ENCODE measurements around the gene DUS1L. TPM values are rescaled to one million over a fixed set of nuclear protein-coding genes. Genes with fewer than 3 reads are reported as not detected.
A peak's percentile ranks its signal among the peaks of the same experiment; 100 is the strongest.

DUS1L gene
- total RNA-seq, 4 donors from 2014 or later: 98.6 to 306 (median 132) TPM

DNA sequence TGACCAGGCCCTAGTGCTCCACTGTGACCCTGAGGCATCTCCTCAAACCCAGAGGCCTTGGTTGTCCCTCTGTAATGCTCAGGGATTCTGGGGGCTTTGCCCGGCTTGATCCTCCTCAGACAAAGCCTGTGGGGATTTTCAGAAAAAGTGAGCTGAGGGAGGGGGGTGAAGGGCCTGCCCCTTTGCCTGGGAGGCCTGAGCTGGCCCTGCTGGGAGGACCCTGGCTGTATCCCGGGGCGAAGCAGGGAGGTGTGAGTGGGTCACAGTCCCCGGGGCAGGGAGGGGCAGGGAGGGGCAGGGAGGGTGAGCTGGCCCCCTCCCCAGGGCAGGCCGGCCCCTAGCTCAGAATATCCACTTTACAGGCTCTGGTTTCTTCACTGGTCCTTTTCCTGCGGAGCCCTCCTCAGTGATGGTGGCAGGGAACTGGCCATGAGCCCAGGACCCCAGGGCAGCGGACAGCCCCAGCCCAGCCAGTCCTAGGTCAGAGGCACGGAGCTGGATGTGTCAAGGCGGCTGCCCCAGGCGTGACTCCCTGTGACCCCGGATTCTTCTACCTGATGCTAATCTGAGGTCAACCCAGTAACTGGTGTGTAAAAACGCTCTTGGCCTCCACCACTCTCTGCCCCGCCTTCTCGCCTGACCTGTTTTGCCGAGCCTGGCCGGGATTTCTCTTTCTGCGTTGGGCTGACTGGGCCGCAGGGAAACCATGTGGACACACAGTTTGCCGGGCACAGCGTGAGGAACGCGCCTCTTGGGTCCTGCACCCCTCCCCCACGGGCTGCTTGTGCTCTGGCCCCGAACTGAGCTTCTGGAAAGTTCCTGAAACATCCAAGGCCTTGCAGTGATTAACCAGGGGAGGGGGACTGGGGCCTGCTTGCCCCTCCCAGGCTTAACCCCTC lies 38.2 kb upstream of the DUS1L start:
- Histone ChIP-seq H3K36me3 (no peaks in the 10 kb centered on the region), H3K4me3 (no peak overlapping the region), H3K9me3 (no peaks in the 10 kb centered on the region), H3K27me3 (no peaks in the 10 kb centered on the region), H3K27ac (peak overlapping the region; percentile 7 to 61 (median 44)), H3K4me1 (peaks cover 23 to 68% (median 46%) of the 10 kb centered on the region in 4 donors)
- intact Hi-C loops (cut with DNase I; ENCODE audit: low total_unique reads): no loop called here
- peak; percentile 63 for DNase-seq
- WGBS, 2 donors (ENCODE audit: low coverage in 1 of 2): 51% methylated on average over 24 of the region's 24 CpGs; no CpG with 5 or more reads in 1 of the 2 donors
- no peak for TF ChIP-seq EP300 (IDR thresholded peaks at IDR 0.05; ENCODE audit: low read depth)
- TF ChIP-seq POLR2AphosphoS5 (IDR thresholded peaks at IDR 0.05): peak in 1 of 3 donors; percentile 27
- in situ Hi-C loops (cut with MboI; ENCODE audit: low pct_ligation_motif_present in 1 of 4, low pct_unique_long_range_greater_than_20kb in 1 of 4, low sequenced_read_pairs in 3 of 4): no loop called here

GRCh38 chr17:82101767-82102679 lies 36.4 kb upstream of the DUS1L start:
- Histone ChIP-seq H3K4me3 (no peak overlapping the region), H3K4me1 (peaks cover 23 to 66% (median 48%) of the 10 kb centered on the region in 4 donors), H3K36me3 (no peaks in the 10 kb centered on the region), H3K9me3 (no peaks in the 10 kb centered on the region), H3K27me3 (no peaks in the 10 kb centered on the region), H3K27ac (peak overlapping the region; percentile 3 to 31 (median 14))
- DNase-seq: no peak
- no peak for TF ChIP-seq CTCF (IDR thresholded peaks at IDR 0.05)
- no peak for TF ChIP-seq EP300 (IDR thresholded peaks at IDR 0.05; ENCODE audit: low read depth)
- TF ChIP-seq POLR2A (IDR thresholded peaks at IDR 0.05): no peak
- TF ChIP-seq POLR2AphosphoS5 (IDR thresholded peaks at IDR 0.05): no peak
- intact Hi-C loops (cut with DNase I; ENCODE audit: low total_unique reads) (no loop called here), in situ Hi-C loops (cut with MboI; ENCODE audit: low pct_ligation_motif_present in 1 of 4, low pct_unique_long_range_greater_than_20kb in 1 of 4, low sequenced_read_pairs in 3 of 4) (no loop called here)
- WGBS, 2 donors (ENCODE audit: low coverage in 1 of 2): 59 to 70% methylated on average over 2 to 16 of the region's 18 CpGs

- no peak overlapping the region for H3K4me3 ChIP-seq
- H3K27ac ChIP-seq: peak overlapping the region; percentile 3 to 31 (median 14)
- WGBS, 2 donors (ENCODE audit: low coverage in 1 of 2): 73% methylated on average over 6 of the region's 10 CpGs; no CpG with 5 or more reads in 1 of the 2 donors
- H3K36me3 ChIP-seq: no peaks in the 10 kb centered on the region
- H3K27me3 ChIP-seq: no peaks in the 10 kb centered on the region
- no peak for DNase-seq
- no peak for TF ChIP-seq POLR2A (IDR thresholded peaks at IDR 0.05)
- TF ChIP-seq EP300 (IDR thresholded peaks at IDR 0.05; ENCODE audit: low read depth): no peak
- TF ChIP-seq CTCF (IDR thresholded peaks at IDR 0.05): no peak
- TF ChIP-seq POLR2AphosphoS5 (IDR thresholded peaks at IDR 0.05): no peak
- intact Hi-C loops (cut with DNase I; ENCODE audit: low total_unique reads) (no loop called here), in situ Hi-C loops (cut with MboI; ENCODE audit: low pct_ligation_motif_present in 1 of 4, low pct_unique_long_range_greater_than_20kb in 1 of 4, low sequenced_read_pairs in 3 of 4) (no loop called here)
- H3K9me3 ChIP-seq: no peaks in the 10 kb centered on the region
- peaks cover 24 to 66% (median 49%) of the 10 kb centered on the region in 4 donors for H3K4me1 ChIP-seq
These were observed 35.7 kb upstream of the DUS1L start for GRCh38 chr17:82101301-82101715.

DNA sequence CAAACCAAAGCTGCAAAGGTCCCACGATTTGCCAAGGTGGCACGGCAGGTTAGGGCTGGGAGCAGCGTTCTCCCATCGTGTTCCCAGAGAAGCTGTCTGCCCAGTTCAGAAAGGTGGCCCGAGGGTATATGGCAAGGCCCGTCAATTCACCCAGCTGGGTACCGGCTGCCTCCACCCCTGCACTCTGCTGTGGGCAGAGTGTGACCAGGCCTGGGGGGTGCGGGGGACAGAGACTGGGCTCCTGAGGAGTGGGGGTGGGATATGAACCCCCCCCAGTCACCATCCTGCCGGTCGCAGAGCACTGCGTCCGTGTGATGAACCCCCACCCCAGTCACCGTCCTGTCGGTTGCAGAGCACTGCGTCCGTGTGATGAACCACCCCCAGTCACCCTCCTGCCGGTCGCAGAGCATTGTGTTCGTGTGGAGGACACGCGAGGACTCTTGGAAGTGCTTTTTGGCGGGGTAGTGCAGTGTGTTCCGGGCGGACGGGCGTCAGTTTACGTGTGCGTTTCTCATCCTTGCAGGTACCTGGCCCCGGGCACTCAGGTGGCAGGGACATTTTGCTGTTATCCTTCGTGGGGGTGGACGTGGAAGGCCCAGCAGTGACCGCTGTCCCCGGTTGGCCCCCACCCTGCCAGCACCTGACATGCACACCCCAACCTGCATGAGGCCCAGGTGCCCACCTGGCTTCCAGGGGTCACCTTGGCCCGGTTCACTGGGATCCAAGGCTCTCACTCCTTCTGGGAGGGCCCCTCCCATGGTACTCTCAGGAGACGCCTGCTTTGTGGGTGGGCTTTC lies 35.1 kb upstream of the DUS1L start:
- TF ChIP-seq POLR2AphosphoS5 (IDR thresholded peaks at IDR 0.05) (no peak), POLR2A (IDR thresholded peaks at IDR 0.05) (no peak), EP300 (IDR thresholded peaks at IDR 0.05; ENCODE audit: low read depth) (no peak), CTCF (IDR thresholded peaks at IDR 0.05) (no peak)
- no peaks in the 10 kb centered on the region for H3K27me3 ChIP-seq
- no peaks in the 10 kb centered on the region for H3K36me3 ChIP-seq
- DNase-seq: no peak
- 90% methylated on average over 34 of the region's 35 CpGs; no CpG with 5 or more reads in 1 of the 2 donors for whole genome bisulfite sequencing, 2 donors (ENCODE audit: low coverage in 1 of 2)
- no peak overlapping the region for H3K4me3 ChIP-seq
- intact Hi-C loops (cut with DNase I; ENCODE audit: low total_unique reads): no loop called here
- in situ Hi-C loops (cut with MboI; ENCODE audit: low pct_ligation_motif_present in 1 of 4, low pct_unique_long_range_greater_than_20kb in 1 of 4, low sequenced_read_pairs in 3 of 4): no loop called here
- no peaks in the 10 kb centered on the region for H3K9me3 ChIP-seq
- peaks cover 25 to 61% (median 46%) of the 10 kb centered on the region in 4 donors for H3K4me1 ChIP-seq
- peak overlapping the region; percentile 3 to 99 (median 96) for H3K27ac ChIP-seq
